B cell (primary cell): ENCODE measurements around the gene NUDCD3. TPM values are rescaled to one million over a fixed set of nuclear protein-coding genes. Genes with fewer than 3 reads are reported as not detected.
A peak's percentile ranks its signal among the peaks of the same experiment; 100 is the strongest.

Source experiments
- ATAC-seq: fragments of 200-7000 bp; cut with Tn5 transposase; one replicate; pipeline ENCODE4 v1.10.0; 2021; ENCODE audit warnings: low read depth, mild to moderate bottlenecking, moderate number of reproducible peaks, moderate library complexity
- CTCF ChIA-PET: fragments of 350-600 bp; sonication (Branson Sonifier 250); formaldehyde crosslinking; loops from one replicate; lab custom pipeline; 2021; ENCODE audit warnings: antibody characterized with exemption, inconsistent platforms; lab: Charles Lee
- POLR2A ChIA-PET: fragments of 350-600 bp; sonication (Branson Sonifier 250); formaldehyde crosslinking; loops from one replicate; lab custom pipeline; 2021; ENCODE audit warnings: antibody characterized with exemption; lab: Charles Lee
- DNase-seq: peaks from one replicate; pipeline ENCODE4 v3.0.0; 2013
- H2AFZ ChIP-seq: 2 replicates; pipeline ENCODE4 v1.6.1; 2012; ENCODE audit warnings: mild to moderate bottlenecking, low read depth, low read length; ENCODE audit not compliant: insufficient read depth, poor library complexity, severe bottlenecking
- H3K27ac ChIP-seq, 2 donors: 1 replicate in 1 of 2; 2 replicates in 1 of 2; pipeline ENCODE4 v1.5.1; 2012 to 2013; ENCODE audit warnings: low read length in 2 of 2, mild to moderate bottlenecking in 2 of 2, moderate library complexity in 1 of 2
- H3K27me3 ChIP-seq, 4 experiments: fragments of 200-600 bp in 1 of 4; sonication (generic) in 1 of 4; replicated peaks in 1 of 4; 1 replicate in 2 of 4; 2 replicates in 2 of 4; pipeline versions ENCODE4 v1.6.1 to v1.7.0; 2013 to 2016; ENCODE audit warnings: low read length in 3 of 4, mild to moderate bottlenecking in 2 of 4, mixed read lengths in 1 of 4, moderate library complexity in 1 of 4; ENCODE audit not compliant: insufficient read depth in 4 of 4, control insufficient read depth in 3 of 4; ENCODE audit errors: control extremely low read depth in 1 of 4
- H3K36me3 ChIP-seq, 2 experiments: replicated peaks in 1 of 2; 1 replicate in 1 of 2; 2 replicates in 1 of 2; pipeline versions ENCODE4 v1.6.1 to v1.7.1; 2013; ENCODE audit warnings: low read length in 1 of 2; ENCODE audit not compliant: insufficient read depth in 2 of 2, control insufficient read depth in 1 of 2; ENCODE audit errors: control extremely low read depth in 1 of 2, extremely low read depth in 1 of 2
- H3K4me1 ChIP-seq, 2 donors: fragments of 200-600 bp in 1 of 2; sonication (generic) in 1 of 2; 1 replicate in 1 of 2; 2 replicates in 1 of 2; pipeline versions ENCODE4 v1.5.1 to v1.6.1; 2013 to 2017; ENCODE audit warnings: low read length in 2 of 2; ENCODE audit not compliant: control insufficient read depth in 2 of 2, insufficient read depth in 2 of 2
- H3K4me2 ChIP-seq: replicated peaks from 2 replicates; pipeline ENCODE3; 2012; ENCODE audit warnings: mild to moderate bottlenecking, low read depth, low read length; ENCODE audit not compliant: poor library complexity, severe bottlenecking
- H3K4me3 ChIP-seq, 5 experiments: fragments of 200-600 bp in 1 of 5; sonication (generic) in 1 of 5; 1 replicate in 3 of 5; 2 replicates in 2 of 5; pipeline versions ENCODE4 v1.5.1 to v1.7.0; 2011 to 2016; ENCODE audit warnings: low read length in 4 of 5, mild to moderate bottlenecking in 4 of 5, low read depth in 2 of 5, control low read depth in 1 of 5, moderate library complexity in 1 of 5; ENCODE audit not compliant: insufficient read depth in 1 of 5; ENCODE audit errors: control extremely low read depth in 1 of 5, extremely low read depth in 1 of 5
- H3K79me2 ChIP-seq: fragments of 200-600 bp; sonication (generic); one replicate; pipeline ENCODE4 v1.6.0; 2016; ENCODE audit warnings: low read length; ENCODE audit not compliant: control insufficient read depth, insufficient read depth
- H3K9ac ChIP-seq: fragments of 200-600 bp; sonication (generic); 2 replicates; pipeline ENCODE4 v1.6.1; 2017; ENCODE audit warnings: mild to moderate bottlenecking, low read length, moderate library complexity
- H3K9me3 ChIP-seq, 3 donors: one replicate each; pipeline versions ENCODE4 v1.6.1 to v1.7.1; 2013; ENCODE audit warnings: low read length in 2 of 3; ENCODE audit not compliant: control insufficient read depth in 2 of 3, insufficient read depth in 1 of 3; ENCODE audit errors: control extremely low read depth in 1 of 3
- H4K20me1 ChIP-seq: 2 replicates; pipeline ENCODE4 v1.6.0; 2012; ENCODE audit warnings: mild to moderate bottlenecking, low read length; ENCODE audit not compliant: insufficient read depth, control insufficient read depth, poor library complexity, severe bottlenecking
- H3K27ac Mint-ChIP-seq: one replicate; pipeline ENCODE4 v1.8.0; 2021; ENCODE audit warnings: mixed read lengths
- H3K27me3 Mint-ChIP-seq: one replicate; pipeline ENCODE4 v1.8.0; 2021; ENCODE audit warnings: mixed read lengths
- H3K4me1 Mint-ChIP-seq: one replicate; pipeline ENCODE4 v1.8.0; 2021; ENCODE audit warnings: mixed read lengths
- H3K4me3 Mint-ChIP-seq: one replicate; pipeline ENCODE4 v1.8.0; 2021; ENCODE audit warnings: mixed read lengths
- H3K9me3 Mint-ChIP-seq: one replicate; pipeline ENCODE4 v1.8.0; 2022; ENCODE audit warnings: mixed read lengths; ENCODE audit not compliant: insufficient read depth
- EZH2 ChIP-seq: IDR thresholded peaks from 2 replicates; pipeline ENCODE4 v1.6.1; 2012; ENCODE audit warnings: borderline replicate concordance, low read depth, mild to moderate bottlenecking, moderate library complexity, low read length; ENCODE audit not compliant: insufficient read depth, poor library complexity, severe bottlenecking
- WGBS: methylation state at CpG from one replicate; pipeline ENCODE4 v1.1.5; 2013; ENCODE audit warnings: missing lambda C conversion rate; ENCODE audit not compliant: insufficient coverage; 5-methylcytosine and 5-hydroxymethylcytosine counted together
- intact Hi-C: fragments of 100-400 bp; cut with micrococcal nuclease; formaldehyde crosslinking; loops from one replicate; pipeline ENCODE4 v1.10.0; 2022
- polyA plus RNA-seq: library from polyadenylated mRNA; depleted of rRNA; stranded (reverse); fragments of >200 nt; gene quantifications from 2 replicates; pipeline ENCODE4 v1.2.3, GENCODE V29; 2012
- total RNA-seq, 2 donors: library from RNA; stranded (reverse); fragments of 120-200 nt in 1 of 2; gene quantifications; 1 replicate in 1 of 2; 2 replicates in 1 of 2; pipeline versions ENCODE4 v1.2.3 to v1.2.4, GENCODE V29; 2013 to 2022
- TF ChIP-seq, protein P1 (sequence below): fragments of 200-600 bp; IDR thresholded peaks from one replicate; pipeline ENCODE4 v1.8.0; 2022; ENCODE audit warnings: antibody characterized with exemption, mild to moderate bottlenecking

NUDCD3 gene
- total and polyA plus RNA-seq, 2 donors (not counting 1 experiment from before 2014, with no cell fraction given) = 29.8 to 101 TPM

DNA sequence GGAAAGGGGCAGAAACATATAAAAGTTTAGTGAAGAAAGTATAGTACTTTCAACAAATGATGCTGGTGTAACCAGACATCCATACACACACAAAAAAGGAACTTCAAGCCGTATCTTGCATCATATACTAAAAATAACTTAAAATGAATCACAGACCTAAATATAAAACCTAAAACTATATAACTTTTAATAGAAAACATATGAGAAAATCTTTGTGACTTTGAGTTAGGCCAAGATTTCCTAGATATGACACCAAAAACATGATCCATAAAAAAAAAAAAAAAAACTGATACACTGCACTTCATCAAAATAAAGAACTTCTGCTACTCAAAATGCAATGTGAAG, 40.9 kb downstream of the NUDCD3 start:
- Histone ChIP-seq H4K20me1 (peaks cover 93% of the 10 kb centered on the region), H3K79me2 (peaks cover 95% of the 10 kb centered on the region), H2AFZ (no peak overlapping the region), H3K9ac (peak overlapping the region; percentile 7), H3K4me3 (no peak overlapping the region), H3K36me3 (peaks cover 0 to 47% of the 10 kb centered on the region in 2 experiments), H3K27ac (peak overlapping the region in 1 of 2 donors; percentile 5), H3K27me3 (no peaks in the 10 kb centered on the region), H3K4me1 (peaks cover 6 to 14% of the 10 kb centered on the region in 2 donors), H3K4me2 (peak overlapping the region; percentile 20), H3K9me3 (no peaks in the 10 kb centered on the region)
- DNase-seq = no peak
- Mint-ChIP-seq H3K9me3 (no peaks in the 10 kb centered on the region), H3K4me3 (peak overlapping the region; percentile 38), H3K27me3 (no peaks in the 10 kb centered on the region), H3K4me1 (peaks cover 46% of the 10 kb centered on the region), H3K27ac (no peak overlapping the region)
- intact Hi-C loops = no loop called here
- ChIA-PET CTCF (no interaction called here), POLR2A (interaction anchor here (0.5 kb wide), 1 partner anchor 111 kb away, joined by 3 read pairs; no protein-coding TSS in a partner anchor)
- ATAC-seq = no peak
- WGBS = no CpG with 5 or more reads among the region's 1 CpG
- TF ChIP-seq, protein P1, sequence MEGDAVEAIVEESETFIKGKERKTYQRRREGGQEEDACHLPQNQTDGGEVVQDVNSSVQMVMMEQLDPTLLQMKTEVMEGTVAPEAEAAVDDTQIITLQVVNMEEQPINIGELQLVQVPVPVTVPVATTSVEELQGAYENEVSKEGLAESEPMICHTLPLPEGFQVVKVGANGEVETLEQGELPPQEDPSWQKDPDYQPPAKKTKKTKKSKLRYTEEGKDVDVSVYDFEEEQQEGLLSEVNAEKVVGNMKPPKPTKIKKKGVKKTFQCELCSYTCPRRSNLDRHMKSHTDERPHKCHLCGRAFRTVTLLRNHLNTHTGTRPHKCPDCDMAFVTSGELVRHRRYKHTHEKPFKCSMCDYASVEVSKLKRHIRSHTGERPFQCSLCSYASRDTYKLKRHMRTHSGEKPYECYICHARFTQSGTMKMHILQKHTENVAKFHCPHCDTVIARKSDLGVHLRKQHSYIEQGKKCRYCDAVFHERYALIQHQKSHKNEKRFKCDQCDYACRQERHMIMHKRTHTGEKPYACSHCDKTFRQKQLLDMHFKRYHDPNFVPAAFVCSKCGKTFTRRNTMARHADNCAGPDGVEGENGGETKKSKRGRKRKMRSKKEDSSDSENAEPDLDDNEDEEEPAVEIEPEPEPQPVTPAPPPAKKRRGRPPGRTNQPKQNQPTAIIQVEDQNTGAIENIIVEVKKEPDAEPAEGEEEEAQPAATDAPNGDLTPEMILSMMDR = no peak
- TF ChIP-seq EZH2 = no peak

DNA sequence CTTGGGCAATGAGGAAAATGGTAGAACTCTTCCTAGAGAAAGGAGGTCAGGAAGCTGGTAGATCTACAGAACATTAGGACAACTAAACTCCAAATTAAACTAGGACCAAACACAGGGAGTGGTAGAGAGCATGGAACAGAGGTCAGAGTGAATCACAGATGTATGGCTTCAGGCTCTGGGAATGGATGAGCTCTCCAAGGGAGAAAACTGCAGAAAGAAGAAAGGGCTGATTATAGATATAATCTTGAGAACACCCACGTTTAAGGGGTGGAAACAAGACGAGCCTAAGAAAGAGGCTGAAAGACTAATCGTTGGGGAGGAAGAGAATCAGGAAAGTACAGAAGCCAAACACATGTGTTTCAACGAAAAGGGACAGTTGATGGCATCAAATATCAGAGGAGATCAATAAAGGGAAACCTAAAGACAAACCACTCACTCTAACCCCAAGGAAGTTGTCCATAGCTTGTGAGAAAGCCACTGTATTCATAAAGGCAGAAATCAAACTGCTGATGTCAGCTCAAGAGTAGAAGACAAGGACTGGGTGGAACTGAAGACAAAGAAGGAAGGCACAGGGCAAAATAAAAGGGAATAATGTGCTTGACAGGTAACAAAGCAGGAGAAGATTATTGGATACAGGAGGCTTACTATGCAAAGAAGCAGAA, 41.4 kb downstream of the NUDCD3 start:
- Histone ChIP-seq H3K4me1 (peaks cover 6 to 14% of the 10 kb centered on the region in 2 donors), H3K9me3 (no peaks in the 10 kb centered on the region), H3K36me3 (peaks cover 0 to 52% of the 10 kb centered on the region in 2 experiments), H4K20me1 (peaks cover 94% of the 10 kb centered on the region), H3K27me3 (no peaks in the 10 kb centered on the region), H3K4me2 (peak overlapping the region; percentile 20), H3K27ac (peak overlapping the region in 1 of 2 donors; percentile 5), H3K4me3 (no peak overlapping the region), H3K9ac (peak overlapping the region; percentile 7), H3K79me2 (peaks cover 95% of the 10 kb centered on the region), H2AFZ (no peak overlapping the region)
- peak overlapping the region; percentile 22 for H3K27ac Mint-ChIP-seq
- ATAC-seq (no peak), DNase-seq (no peak)
- intact Hi-C loops = no loop called here
- no peaks in the 10 kb centered on the region for H3K27me3 Mint-ChIP-seq
- ChIA-PET CTCF (no interaction called here), POLR2A (no interaction called here)
- 83% methylated on average over 3 of the region's 4 CpGs for WGBS
- H3K4me3 Mint-ChIP-seq = peak overlapping the region; percentile 38
- no peaks in the 10 kb centered on the region for H3K9me3 Mint-ChIP-seq
- TF ChIP-seq EZH2 = no peak
- TF ChIP-seq, protein P1 = no peak
- H3K4me1 Mint-ChIP-seq = peaks cover 43% of the 10 kb centered on the region
